D721Med (cell line): Measurements from ENCODE around the gene AAMP.
A peak's percentile ranks its signal among the peaks of the same experiment; 100 is the strongest.

Experiments
- DNase-seq: peaks from one replicate; pipeline ENCODE4 v3.0.0; 2011; ENCODE audit warnings: low spot score; ENCODE audit not compliant: insufficient read length
- FAIRE-seq: peaks from 2 replicates; lab custom pipeline; 2011; peaks lifted over from hg19 to GRCh38; lab: Jason Lieb, UNC
- CTCF ChIP-seq: IDR thresholded peaks from 2 replicates; pipeline ENCODE4 v1.5.1; 2012; ENCODE audit warnings: mild to moderate bottlenecking, control low read depth; ENCODE audit not compliant: insufficient read depth; ENCODE audit errors: missing control alignments

AAMP gene

GRCh38 chr2:218292048-218293014 lies 22.4 kb upstream of the AAMP start, which contains the start of gene TMBIM1:
TMBIM1 (minus strand) TSS chr2:218292503; CDS start chr2:218282141, 10,362 bp downstream.
- DNase-seq (peak; percentile 97), FAIRE-seq (no peak)
- peak; percentile 66 for TF ChIP-seq CTCF

- DNase-seq (no peak), FAIRE-seq (no peak)
- TF ChIP-seq CTCF = no peak
These were observed 21.5 kb upstream of the AAMP start for GRCh38 chr2:218291318-218292047.

GRCh38 chr2:218290316-218291261 lies 20.7 kb upstream of the AAMP start:
- FAIRE-seq (no peak), DNase-seq (no peak)
- no peak for TF ChIP-seq CTCF

GRCh38 chr2:218289639-218290315 lies 19.8 kb upstream of the AAMP start:
- no peak for FAIRE-seq
- DNase-seq = no peak
- no peak for TF ChIP-seq CTCF

GRCh38 chr2:218286570-218287459 lies 16.9 kb upstream of the AAMP start:
- DNase-seq = peak; percentile 45
- no peak for FAIRE-seq
- TF ChIP-seq CTCF = no peak
